Stimulated activated CD8-positive, alpha-beta memory T cell treated with anti-CD3 and anti-CD28 coated beads, Interleukin-7, amount 100 ng/mL, for 4 hours (primary cell): Measurements from ENCODE around the gene ZBTB34.
"Not testable (repeated sequence)": the region's sequence is repeated elsewhere in the genome, so short reads cannot be mapped to it uniquely, and the experiment has no call there.

Source experiments
- DNase-seq, 2 donors: peaks; one replicate each; pipeline ENCODE4 v3.0.0-alpha.2; 2020; ENCODE audit warnings: low read depth in 2 of 2

The ZBTB34 gene, protein sequence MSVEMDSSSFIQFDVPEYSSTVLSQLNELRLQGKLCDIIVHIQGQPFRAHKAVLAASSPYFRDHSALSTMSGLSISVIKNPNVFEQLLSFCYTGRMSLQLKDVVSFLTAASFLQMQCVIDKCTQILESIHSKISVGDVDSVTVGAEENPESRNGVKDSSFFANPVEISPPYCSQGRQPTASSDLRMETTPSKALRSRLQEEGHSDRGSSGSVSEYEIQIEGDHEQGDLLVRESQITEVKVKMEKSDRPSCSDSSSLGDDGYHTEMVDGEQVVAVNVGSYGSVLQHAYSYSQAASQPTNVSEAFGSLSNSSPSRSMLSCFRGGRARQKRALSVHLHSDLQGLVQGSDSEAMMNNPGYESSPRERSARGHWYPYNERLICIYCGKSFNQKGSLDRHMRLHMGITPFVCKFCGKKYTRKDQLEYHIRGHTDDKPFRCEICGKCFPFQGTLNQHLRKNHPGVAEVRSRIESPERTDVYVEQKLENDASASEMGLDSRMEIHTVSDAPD

DNA sequence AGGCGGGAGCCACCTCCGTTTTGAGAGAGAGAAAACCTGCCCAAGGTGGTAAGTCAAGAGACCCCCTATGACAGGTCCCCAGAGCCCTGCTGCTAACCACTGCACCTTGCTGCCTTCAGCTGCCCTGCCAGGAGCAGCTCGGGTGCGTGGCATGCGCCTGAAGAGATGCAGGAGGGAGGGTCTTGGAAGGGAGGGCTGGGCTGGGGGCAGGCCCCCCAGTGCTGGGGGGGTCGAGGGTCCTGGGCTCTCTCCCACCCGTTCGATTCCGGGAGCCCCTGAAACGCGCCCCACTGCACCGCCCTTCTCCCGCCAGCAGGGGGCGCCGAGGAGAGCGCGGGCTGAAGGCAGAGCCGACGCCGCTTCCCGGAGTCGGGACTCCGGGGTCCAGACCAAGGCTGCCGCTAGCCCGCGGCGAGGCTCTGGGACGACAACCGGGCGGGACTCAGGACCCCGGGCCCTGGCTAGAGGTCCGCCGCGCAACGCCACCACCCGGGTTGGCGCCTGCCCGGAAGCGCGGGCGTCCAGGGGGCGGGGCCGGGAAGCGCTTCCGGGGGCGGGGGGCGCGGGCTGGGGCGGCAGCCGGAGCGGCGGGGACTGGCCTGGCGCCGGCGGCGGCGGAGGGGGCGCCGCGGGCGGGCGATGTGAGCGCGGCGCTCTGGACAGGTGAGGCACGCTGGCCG is at the start of gene ZBTB34:
Gene ZBTB34, plus strand, starts transcription at position 563 of the 680 bp plus-strand sequence. CDS start 18,761 bp downstream, outside the sequence.
- DNase-seq = peak; percentile 42 to 61

DNA sequence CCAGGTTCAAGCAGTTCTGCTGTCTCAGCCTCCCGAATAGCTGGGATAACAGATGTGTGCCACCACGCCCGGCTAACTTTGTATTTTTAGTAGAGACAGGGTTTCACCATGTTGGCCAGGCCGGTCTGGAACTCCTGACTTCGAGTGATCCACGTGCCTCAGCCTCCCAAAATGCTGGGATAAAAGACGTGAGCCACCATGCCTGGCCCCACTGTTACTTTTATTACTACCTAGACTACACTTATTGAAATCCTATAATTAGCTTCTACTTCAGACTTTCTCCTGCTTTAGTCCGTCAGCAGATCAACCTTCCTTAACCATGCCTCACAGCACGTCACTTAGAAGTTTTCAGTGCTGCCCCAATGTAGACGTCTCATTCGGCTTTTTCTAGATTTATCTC is 47.4 kb upstream of the ZBTB34 start:
- DNase-seq = no peak

DNA sequence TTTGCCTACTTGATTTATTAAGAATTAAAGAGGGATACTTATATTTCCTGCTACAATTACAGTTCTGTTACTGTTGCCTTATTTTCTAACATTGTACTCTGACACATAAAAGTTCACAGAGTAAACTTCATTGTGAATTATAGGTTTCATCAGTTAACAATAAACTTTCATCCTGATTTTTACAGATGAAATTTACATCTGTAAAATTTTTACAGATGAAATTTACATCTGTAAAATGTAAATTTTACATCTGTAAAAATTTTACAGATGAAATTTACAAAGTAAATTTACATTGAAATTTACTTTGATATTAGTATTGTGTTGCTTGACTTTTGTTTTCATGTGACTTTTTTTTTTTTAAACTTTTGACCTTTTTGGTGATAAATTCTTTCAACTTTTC is 46.3 kb upstream of the ZBTB34 start:
- no peak for DNase-seq

DNA sequence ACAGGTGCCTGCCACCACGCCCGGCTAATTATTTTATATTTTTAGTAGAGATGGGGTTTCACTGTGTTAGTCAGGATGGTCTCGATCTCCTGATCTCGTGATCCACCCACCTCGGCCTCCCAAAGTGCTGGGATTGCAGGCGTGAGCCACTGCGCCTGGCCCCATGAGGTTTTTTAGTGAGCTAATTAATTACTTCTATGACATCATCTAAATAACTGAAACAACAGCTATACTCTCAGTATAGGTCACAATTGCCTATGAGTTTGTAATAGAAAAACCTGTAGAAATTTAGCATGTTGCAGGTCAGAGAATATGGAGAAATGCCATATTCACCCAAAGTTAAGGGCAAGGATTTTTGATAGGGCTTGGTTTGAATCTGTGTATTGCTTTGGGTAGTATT is 42.8 kb upstream of the ZBTB34 start:
- DNase-seq = not testable (repeated sequence)

DNA sequence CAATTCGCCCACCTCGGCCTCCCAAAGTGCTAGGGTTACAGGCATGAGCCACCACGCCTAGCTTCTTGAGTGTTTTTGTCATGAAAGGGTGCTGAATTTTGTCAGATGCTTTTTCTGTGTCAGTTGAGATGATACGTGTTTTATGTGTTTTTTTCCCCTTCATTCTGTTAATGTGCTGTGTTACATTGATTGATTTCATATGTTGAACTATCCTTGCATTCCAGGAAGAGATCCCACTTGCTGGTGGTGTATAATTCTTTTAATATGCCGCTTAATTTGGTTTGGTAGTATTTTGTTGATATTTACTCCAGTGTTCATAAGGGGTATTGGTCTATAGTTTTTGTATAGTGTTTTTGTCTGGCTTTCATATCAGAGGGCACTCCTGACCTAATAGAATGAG is 42.0 kb upstream of the ZBTB34 start:
- no peak for DNase-seq

DNA sequence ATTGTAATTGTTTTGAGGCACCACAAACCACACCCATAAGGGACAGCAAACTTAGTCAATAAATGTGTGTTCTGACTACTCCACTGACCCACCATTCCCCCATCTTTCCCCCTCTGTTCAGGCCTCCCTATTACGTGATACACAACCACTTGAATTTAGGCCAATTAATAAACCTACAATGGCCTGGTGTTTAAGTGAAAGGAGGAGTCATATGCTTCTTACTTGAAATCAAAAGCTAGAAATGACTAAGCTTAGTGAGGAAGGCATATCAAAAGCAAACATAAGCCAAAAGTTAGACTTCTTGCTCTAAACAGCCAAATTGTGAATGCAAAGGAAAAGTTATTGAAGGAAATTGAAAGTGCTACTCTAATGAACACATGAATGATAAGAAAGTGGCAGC is 41.0 kb upstream of the ZBTB34 start:
- DNase-seq = no peak

DNA sequence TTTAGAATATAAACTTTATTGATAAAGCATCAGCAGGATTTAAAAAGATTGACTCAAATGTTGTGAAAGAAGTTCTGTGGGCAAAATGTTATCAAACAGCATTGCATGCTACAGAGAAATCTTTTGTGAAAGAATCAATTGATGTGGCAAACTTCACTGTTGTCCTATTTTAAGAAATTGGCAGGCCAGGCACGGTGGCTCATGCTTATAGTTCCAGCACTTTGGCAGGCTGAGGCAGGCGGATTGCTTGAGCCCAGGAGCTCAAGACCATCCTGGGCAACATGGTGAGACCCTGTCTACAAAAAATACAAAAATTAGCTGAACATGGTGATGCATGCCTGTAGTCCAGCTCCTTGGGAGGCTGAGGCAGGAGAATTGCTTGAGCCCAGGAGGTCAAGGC is 38.2 kb upstream of the ZBTB34 start:
- DNase-seq = no peak

DNA sequence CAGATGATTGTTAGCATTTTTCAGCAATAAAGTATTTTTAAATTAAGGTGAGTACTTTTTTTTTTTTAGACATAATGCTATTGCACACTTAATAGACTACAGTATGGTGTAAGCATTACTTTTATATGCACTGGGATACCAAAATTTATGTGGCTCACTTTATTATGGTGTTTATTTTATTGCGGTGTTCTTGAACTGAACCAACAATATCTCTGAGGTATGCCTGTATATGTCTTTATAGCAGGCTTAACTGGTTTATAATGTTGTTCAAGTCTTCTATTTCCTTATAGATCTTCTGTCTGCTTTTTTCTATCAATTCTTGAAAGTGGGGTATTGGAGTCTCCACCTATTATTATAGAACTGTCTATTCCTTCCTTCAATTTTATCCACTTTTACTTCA is 37.6 kb upstream of the ZBTB34 start:
- no peak for DNase-seq

DNA sequence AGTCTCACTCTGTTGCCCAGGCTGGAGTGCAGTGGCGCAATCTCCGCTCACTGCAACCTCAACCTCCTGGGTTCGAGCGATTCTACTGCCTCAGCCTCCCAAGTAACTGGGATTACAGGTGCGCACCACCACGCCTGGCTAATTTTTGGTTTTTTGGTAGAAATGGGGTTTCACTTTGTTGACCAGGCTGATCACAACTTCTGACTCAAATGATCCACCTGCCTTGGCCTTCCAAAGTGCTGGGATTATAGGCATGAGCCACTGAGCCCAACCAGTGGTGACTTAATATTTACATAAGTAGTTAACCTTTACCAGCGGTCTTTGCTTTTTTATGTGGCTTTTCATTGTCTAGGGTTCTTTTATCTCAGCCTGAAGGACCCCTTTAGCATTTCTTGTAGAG is 36.4 kb upstream of the ZBTB34 start:
- not testable (repeated sequence) for DNase-seq

DNA sequence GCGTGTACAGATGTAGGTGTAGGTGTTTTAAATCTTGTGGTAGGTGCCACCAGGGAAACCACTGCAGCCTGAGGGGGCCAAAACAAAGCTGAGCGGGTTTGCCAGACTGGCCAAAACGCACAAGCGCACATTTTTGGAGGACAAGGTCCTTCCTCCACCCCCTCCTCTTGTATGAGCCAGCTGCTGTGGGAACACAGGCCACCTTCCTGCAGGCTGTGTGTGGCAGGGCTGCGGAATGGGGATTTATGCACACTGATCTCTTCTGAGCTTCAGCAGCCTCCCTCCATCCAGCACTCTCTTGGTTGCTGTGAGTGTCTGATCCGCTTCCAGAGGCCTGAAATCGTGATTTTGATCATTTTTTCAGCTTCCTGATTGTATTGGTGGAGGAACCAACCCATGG is 33.2 kb upstream of the ZBTB34 start:
- no peak for DNase-seq

DNA sequence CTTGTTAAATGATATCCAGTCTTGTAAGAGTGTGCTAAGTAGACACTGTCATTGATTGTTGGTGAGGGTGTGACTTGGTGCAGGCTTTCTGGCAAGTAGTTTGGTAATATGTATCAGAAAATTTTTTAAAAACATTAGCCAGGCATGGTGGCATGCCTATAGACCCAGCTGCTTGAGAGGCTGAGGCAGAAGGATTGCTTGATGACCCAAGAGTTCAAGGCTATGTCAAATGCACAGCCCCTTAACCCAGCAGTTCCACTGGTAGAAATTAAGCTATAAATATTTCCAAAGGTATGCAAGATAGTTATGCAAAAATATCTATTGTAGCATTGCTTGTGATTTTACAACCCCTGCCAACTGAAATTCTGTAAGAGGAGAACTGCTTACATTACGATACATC is 31.4 kb upstream of the ZBTB34 start:
- no peak for DNase-seq

DNA sequence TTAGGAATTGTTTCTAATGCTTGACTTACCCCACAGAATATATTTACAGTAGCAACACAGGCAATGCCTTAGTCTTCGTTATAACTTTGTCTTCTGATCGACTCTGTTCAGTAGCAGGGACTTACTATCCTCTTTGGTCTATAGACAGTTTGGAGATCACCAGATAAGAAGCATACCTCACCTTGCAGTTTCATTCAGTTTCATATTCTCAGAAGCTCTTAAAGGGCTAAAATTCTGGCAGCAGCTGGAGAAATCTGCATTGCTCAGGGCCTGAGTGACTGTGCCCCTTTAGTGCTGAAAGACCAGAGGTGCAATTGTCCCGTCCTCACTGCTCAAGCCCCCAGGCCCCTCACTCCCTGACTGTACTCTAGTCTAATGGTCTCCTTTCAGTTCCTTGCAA is 29.6 kb upstream of the ZBTB34 start:
- no peak for DNase-seq

DNA sequence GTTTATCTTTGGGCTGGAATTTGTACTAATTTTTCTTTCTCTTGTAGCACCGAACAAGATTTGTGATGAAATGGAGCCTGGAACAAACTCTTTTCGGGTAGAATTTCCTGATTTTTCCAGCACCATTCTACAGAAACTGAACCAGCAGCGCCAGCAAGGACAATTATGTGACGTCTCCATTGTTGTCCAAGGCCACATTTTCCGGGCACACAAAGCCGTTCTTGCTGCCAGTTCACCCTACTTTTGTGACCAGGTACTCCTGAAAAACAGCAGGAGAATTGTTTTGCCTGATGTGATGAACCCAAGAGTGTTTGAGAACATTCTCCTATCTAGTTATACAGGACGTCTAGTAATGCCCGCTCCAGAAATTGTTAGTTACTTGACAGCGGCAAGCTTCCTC is 28.0 kb upstream of the ZBTB34 start:
- DNase-seq = no peak

DNA sequence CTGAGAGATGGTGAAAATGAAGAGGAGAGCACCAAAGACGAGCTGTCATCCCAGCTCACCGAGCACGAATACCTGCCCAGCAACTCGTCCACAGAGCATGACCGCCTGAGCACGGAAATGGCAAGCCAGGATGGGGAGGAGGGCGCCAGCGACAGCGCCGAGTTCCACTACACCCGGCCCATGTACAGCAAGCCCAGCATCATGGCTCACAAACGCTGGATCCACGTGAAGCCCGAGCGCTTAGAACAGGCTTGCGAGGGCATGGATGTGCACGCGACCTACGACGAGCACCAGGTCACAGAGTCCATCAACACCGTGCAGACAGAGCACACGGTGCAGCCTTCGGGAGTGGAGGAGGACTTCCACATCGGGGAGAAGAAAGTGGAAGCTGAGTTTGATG is 27.4 kb upstream of the ZBTB34 start:
- no peak for DNase-seq

DNA sequence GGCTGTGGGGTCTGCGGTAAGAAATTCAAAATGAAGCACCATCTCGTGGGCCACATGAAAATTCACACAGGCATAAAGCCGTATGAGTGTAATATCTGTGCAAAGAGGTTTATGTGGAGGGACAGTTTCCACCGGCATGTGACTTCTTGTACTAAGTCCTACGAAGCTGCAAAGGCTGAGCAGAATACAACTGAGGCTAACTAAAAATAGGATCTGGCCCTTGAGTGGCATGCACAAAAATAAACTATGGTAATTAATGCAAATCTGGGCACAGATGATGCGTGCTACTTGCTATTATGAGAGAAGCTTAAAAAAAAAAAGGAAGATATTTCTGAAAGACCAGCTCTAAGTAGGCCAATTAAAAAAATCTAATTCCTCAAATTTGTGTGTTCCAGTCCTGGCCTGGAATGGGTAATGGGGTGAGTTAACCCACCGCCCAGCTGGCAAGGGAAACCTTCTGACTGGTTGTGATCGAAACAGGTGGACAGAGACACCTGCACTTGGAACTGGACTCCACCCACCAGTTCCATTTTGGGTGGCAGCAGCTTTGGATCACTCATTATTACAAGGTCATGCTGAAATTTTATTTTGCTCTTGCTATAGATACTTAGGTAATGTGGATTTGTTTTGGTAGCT is 26.6 kb upstream of the ZBTB34 start:
- DNase-seq = no peak

DNA sequence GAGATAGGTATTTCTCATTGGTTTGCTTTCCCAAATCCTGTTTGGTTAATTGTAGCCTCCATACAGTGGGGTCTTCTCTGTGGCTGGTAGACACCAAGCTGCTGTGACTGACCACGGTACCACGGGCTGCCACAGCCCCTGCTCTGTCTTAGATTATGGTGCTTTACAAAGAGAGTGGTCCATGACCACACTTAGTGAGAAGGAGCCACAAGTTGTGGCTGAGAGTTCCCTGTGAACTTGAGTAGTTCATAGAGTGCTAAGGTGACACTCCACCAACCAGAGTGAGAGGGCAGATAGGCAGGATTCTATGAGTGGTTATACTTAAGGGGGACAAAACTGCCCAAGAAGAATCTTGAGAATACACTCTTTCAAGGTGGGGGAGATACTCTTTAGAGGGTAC is 25.8 kb upstream of the ZBTB34 start:
- no peak for DNase-seq

DNA sequence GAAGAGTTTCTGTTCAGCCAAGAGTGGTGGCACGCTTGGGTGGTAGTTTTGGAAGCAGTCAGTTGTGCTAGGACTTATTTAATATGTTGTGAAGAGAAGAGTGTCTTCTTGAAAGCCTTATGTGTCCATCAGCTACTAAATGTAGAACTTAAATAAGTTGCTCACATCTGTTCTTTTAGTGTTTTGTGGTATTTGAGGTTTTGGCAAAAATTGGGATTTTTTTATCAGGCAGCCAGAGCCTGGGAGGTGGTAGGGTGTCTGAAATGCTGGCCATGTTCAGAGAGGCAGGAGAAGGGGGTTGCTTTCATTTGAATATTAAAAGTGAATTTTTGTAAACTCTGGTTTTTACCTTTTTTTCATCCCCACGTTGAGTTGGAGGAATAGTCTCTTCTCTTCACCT is 24.2 kb upstream of the ZBTB34 start:
- DNase-seq = no peak

DNA sequence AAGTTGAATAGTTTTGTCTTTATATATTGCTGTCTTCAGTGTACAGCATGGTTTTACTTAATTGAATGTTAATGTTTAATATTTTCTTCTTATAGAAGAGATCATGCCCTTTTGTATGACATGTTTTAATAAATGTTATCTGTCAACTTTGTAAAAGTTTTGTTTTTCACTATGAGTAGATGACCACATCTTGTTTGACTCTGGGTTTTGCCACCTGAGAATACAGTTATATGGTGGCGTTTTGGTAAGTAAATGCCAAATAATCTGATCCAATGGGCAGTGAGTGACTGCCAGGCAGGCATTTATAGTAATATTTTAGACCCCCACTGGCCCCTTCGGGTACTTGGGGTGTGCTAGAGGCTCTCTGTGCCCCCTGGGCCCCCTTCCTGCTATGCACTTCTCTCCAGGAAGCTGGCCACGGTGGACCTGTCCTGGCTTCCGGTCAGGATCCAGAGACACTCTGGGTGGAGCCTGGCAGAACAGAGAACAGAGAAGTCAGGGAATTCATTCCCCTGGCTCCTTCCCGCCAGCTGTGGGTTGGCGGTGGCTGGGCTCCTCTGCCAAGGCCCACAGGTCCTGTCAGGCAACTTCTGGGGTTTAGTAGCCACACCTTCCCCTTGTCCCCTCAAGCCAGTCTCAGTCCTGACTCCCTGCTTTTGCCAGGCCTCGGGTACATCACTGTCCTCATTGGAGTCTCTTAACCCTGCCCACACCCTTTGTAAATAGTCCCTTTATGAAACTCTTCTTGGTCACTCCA is 22.2 kb upstream of the ZBTB34 start:
- DNase-seq = no peak

DNA sequence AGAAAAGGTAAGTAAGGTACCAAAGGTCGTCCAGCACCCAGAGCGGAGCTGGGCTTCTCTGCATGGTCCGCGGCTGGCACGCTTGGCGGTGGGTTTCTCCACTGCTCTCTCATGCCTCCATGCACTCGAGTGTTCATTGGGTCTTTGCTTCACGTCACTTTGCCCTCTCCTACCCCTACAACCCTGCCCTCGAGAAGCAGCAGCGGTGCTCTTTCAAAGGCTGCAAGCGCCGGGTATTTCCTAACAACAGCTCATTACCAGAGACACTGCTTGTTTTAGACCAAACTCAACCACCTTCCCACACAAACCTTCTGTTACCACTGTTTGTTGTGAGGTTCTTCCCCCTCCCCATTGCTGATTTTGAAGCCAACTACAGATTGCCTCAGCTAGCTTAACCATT is 21.5 kb upstream of the ZBTB34 start:
- DNase-seq = no peak

DNA sequence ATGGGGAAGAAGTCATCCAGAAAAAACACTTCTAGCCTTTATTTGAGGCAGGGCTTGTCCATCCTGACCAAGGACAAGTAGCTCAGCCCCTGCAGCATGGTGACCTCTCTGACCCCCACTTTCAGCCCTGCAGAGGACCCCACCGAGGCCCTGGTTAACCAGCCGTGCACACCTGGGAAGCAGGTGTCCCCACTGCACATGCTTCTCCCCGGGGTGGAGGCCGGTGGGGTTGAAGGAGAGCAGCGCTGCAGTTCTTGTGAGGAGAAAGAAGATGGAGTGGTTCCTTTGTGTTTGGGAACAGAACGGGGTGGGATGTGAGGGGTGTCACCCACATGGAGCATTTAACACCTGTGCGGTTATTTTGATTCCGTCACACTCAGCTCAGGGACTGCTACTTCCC is 21.1 kb upstream of the ZBTB34 start:
- DNase-seq = no peak

DNA sequence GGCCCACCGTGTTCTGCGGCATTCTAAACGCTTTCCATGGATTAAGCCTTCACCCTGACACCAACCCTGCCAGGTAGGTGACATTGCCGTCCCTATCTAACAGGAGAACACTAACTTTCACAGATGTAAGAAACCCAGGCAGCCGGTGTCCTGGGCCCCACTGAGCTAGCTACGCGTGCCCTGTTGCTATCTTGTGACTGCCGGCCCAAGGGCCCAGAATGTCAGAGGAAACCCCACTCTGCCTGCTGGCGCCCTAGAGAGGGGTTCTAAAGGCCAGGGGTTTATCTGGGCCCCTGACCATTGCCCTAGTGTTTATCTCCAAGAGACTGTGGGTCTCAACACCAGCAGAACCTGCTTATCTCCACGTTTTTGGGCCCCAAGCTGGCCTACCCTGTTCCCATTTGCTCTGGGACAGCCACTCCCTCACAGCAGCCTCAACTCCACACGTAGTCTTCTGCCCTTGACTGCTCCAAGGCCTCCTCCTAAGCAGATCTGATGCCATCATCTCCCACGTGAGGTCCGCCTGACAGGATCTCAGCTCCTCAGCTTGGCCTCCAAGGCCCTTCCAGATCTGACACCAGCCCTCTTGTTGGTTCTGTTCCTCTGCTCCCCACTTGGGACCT is 18.1 kb upstream of the ZBTB34 start:
- no peak for DNase-seq
